Activated CD8-positive, alpha-beta T cell treated with anti-CD3 and anti-CD28 coated beads for 36 hours (primary cell): Measurements from ENCODE around the gene TCF25. TPM values are rescaled to one million over a fixed set of nuclear protein-coding genes. Genes with fewer than 3 reads are reported as not detected.

Source experiments
- ATAC-seq: fragments of 200-7000 bp; cut with Tn5 transposase; one replicate; pipeline ENCODE4 v1.10.0; 2021; ENCODE audit warnings: mild to moderate bottlenecking, moderate library complexity
- CTCF ChIA-PET: fragments of 350-600 bp; sonication (Branson Sonifier 250); formaldehyde crosslinking; loops from one replicate; lab custom pipeline; 2021; ENCODE audit warnings: antibody characterized with exemption; lab: Charles Lee
- POLR2A ChIA-PET: fragments of 350-600 bp; sonication (Branson Sonifier 250); formaldehyde crosslinking; loops from one replicate; lab custom pipeline; 2021; ENCODE audit warnings: antibody characterized with exemption; lab: Charles Lee
- DNase-seq: peaks from one replicate; pipeline ENCODE4 v3.0.0-alpha.2; 2020
- H3K27ac Mint-ChIP-seq: one replicate; pipeline ENCODE4 v1.8.0; 2021; ENCODE audit warnings: mild to moderate bottlenecking, mixed read lengths
- H3K27me3 Mint-ChIP-seq: one replicate; pipeline ENCODE4 v1.8.0; 2021; ENCODE audit warnings: mixed read lengths
- H3K36me3 Mint-ChIP-seq: one replicate; pipeline ENCODE4 v1.8.0; 2021; ENCODE audit warnings: low read depth, mixed read lengths
- H3K4me1 Mint-ChIP-seq: one replicate; pipeline ENCODE4 v1.8.0; 2021; ENCODE audit warnings: low read depth, mixed read lengths
- H3K4me3 Mint-ChIP-seq: one replicate; pipeline ENCODE4 v1.8.0; 2021; ENCODE audit warnings: mild to moderate bottlenecking, moderate library complexity, mixed read lengths
- H3K9me3 Mint-ChIP-seq: one replicate; pipeline ENCODE4 v1.8.0; 2021; ENCODE audit warnings: mixed read lengths
- intact Hi-C: fragments of 100-400 bp; cut with micrococcal nuclease; formaldehyde crosslinking; loops from one replicate; pipeline ENCODE4 v1.10.0; 2022
- total RNA-seq, 2 experiments: library from RNA; stranded (reverse); gene quantifications; one replicate each; pipeline ENCODE4 v1.2.3, GENCODE V29; 2021
- TF ChIP-seq, protein P1 (sequence below): fragments of 200-600 bp; IDR thresholded peaks from one replicate; pipeline ENCODE4 v1.8.0; 2022; ENCODE audit warnings: antibody characterized with exemption, mild to moderate bottlenecking

The TCF25 gene
- total RNA-seq, 2 experiments from 2014 or later: 138 to 149 TPM

DNA sequence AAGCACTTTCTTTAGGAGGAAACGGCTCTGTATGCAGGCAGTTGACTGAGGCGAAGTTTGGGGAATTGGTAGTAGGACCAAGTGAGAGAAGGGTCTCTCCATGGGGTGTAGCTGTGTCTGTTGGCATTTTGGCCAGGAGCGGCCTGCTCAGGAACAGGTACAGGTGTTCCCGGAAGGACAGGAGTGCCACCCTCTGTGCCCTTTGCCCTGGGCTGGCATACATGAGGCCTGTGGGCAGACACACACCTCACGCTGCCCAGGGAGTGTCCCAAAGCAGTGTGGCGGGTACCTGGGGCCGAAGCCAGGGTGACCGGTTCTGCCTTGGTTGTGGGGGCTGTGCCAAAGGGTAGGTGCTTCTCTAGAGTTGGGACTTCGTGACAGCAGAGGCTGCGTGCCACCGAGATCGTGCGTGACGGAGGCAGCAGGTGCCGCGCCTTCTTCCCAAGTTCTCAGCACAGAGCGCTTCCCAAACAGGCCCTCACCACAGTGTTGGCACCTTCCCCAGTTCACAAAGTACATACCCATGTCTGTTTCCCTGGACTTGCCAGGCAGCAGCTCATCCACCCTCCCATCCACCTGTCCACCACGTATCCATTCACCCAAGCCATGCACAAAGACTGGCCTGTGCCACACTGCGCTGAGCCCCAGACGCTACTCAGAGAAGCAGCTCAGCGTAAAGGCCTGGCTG lies 19.9 kb upstream of the TCF25 start:
- Mint-ChIP-seq H3K27ac (no peak overlapping the region), H3K36me3 (no peaks in the 10 kb centered on the region), H3K27me3 (no peaks in the 10 kb centered on the region), H3K9me3 (no peaks in the 10 kb centered on the region), H3K4me1 (no peaks in the 10 kb centered on the region), H3K4me3 (no peak overlapping the region)
- ChIA-PET POLR2A (interaction anchor here (0.6 kb wide), 2 partner anchors 62 to 95 kb away, joined by 3 read pairs; partner anchors contain the start of gene DEF8), CTCF (interaction anchor here (1.0 kb wide), 1 partner anchor 11 kb away, joined by 3 read pairs; no protein-coding TSS in a partner anchor)
- intact Hi-C loops: no loop called here
- ATAC-seq: no peak
- TF ChIP-seq, protein P1, sequence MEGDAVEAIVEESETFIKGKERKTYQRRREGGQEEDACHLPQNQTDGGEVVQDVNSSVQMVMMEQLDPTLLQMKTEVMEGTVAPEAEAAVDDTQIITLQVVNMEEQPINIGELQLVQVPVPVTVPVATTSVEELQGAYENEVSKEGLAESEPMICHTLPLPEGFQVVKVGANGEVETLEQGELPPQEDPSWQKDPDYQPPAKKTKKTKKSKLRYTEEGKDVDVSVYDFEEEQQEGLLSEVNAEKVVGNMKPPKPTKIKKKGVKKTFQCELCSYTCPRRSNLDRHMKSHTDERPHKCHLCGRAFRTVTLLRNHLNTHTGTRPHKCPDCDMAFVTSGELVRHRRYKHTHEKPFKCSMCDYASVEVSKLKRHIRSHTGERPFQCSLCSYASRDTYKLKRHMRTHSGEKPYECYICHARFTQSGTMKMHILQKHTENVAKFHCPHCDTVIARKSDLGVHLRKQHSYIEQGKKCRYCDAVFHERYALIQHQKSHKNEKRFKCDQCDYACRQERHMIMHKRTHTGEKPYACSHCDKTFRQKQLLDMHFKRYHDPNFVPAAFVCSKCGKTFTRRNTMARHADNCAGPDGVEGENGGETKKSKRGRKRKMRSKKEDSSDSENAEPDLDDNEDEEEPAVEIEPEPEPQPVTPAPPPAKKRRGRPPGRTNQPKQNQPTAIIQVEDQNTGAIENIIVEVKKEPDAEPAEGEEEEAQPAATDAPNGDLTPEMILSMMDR: no peak
- no peak for DNase-seq

DNA sequence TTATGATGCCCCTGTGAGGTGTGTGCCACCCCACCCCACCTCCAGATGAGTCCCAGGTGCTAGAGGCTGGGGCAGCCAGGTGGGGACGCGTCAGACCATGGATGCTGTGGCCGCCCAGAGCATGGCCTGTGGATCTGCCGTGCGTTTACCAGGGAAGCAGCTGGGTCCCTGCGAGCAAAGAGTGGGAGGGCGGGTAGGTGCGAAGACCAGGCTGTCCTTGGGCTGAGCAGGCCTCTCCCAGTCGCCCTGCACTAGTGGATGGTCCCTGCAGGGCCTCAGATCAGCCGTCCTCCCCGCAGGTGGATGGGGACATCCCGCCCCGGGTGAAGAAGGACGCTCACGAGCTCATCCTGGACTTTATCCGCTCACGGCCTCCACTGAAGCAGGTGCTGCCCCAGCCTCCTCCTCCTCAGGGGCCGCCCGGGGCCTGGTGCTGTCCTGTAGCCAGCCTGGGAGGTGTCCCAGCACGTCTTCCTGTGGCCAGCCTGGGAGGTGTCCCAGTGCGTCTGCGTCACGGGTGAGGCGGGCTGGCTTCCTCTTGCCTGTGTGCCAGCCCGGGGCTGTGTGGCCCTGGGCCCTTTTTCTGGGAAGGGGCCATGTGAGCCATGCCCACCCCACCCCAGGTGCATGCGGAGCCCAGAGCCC lies 18.0 kb upstream of the TCF25 start:
- CTCF ChIA-PET: interaction anchor here (1.1 kb wide), 1 partner anchor 19 kb away, joined by 3 read pairs; no protein-coding TSS in a partner anchor

DNA sequence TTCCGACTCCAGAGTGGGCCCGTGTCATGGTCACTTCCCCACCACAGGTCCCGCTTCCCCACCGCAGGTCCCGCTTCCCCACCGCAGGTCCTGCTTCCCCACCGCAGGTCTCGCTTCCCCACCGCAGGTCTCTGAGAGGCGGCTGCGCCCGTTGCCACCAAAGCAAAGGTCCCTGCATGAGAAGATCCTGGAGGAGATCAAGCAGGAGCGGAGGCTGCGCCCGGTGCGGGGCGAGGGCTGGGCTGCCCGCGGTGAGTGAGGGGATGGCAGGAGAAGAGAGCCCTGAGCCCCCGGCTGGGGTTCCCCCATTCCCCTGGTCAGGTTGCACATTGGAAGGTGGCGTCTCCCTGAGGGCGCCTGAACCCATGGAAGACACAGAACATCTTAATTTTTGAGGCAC lies 17.4 kb upstream of the TCF25 start:
- intact Hi-C loops: no loop called here
- Mint-ChIP-seq H3K36me3 (no peaks in the 10 kb centered on the region), H3K4me1 (peaks cover 6% of the 10 kb centered on the region), H3K9me3 (no peaks in the 10 kb centered on the region), H3K27ac (no peak overlapping the region), H3K4me3 (no peak overlapping the region), H3K27me3 (no peaks in the 10 kb centered on the region)
- ATAC-seq: no peak
- POLR2A ChIA-PET: no interaction called here
- CTCF ChIA-PET: no interaction called here
- TF ChIP-seq, protein P1: no peak
- no peak for DNase-seq

More for the DNA sequence above, 18.0 kb upstream of the TCF25 start:
- Mint-ChIP-seq H3K27me3 (no peaks in the 10 kb centered on the region), H3K4me1 (peaks cover under 1% of the 10 kb centered on the region), H3K9me3 (no peaks in the 10 kb centered on the region), H3K36me3 (no peaks in the 10 kb centered on the region), H3K4me3 (no peak overlapping the region), H3K27ac (no peak overlapping the region)
- intact Hi-C loops: no loop called here
- POLR2A ChIA-PET: no interaction called here
- ATAC-seq (no peak), DNase-seq (no peak)
- TF ChIP-seq, protein P1: no peak

DNA sequence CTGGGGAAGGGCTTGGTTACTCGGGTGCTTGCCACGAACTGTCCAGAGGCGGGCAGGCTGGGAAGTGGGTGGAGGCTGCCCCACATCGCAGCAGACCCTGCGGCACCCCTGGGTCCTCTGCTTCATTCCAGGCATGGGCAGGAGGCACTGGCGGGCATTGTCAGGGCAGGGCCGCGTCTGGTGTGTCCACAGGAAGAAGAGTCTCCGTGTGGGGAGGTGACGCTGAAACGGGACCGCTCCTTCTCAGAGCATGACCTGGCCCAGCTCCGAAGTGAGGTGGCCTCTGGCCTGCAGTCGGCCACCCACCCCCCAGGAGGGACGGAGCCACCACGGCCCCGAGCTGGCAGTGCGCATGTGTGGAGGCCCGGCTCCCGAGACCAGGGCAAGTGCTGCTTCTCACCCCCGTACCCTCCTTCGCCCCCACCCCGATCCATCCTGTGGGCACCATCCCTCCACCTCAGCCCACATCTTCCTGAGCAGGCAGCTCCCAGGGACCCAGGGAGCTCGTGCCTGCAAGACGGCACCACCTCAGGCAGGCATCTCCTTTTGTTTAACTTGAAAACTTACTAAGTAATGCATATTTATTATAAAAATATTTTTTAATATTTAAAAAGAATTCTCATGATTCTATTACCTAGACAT lies 14.3 kb upstream of the TCF25 start:
- no peak overlapping the region for H3K4me3 Mint-ChIP-seq
- DNase-seq (no peak), ATAC-seq (no peak)
- TF ChIP-seq, protein P1: no peak
- peaks cover 24% of the 10 kb centered on the region for H3K4me1 Mint-ChIP-seq
- CTCF ChIA-PET: interaction anchor here (0.9 to 4.2 kb wide), 11 partner anchors 13 to 153 kb away, joined by 3 to 46 read pairs (median 7); partner anchors contain the start of genes FANCA and TCF25
- no peaks in the 10 kb centered on the region for H3K27me3 Mint-ChIP-seq
- intact Hi-C loops: no loop called here
- POLR2A ChIA-PET: interaction anchor here (0.8 to 1.2 kb wide), 3 partner anchors 13 to 42 kb away, joined by 3 read pairs; no protein-coding TSS in a partner anchor
- no peaks in the 10 kb centered on the region for H3K9me3 Mint-ChIP-seq
- no peaks in the 10 kb centered on the region for H3K36me3 Mint-ChIP-seq
- no peak overlapping the region for H3K27ac Mint-ChIP-seq
